ENCODE measurements around the gene ATP9A. TPM values are rescaled to one million over a fixed set of nuclear protein-coding genes. Genes with fewer than 3 reads are reported as not detected.

ATP9A gene
- total RNA-seq, 1 donor from 2014 or later: 35.8 TPM

GRCh38 chr20:51600950-51601349 is 167.2 kb downstream of the ATP9A start:
- Histone ChIP-seq H3K4me1 (no peaks in the 10 kb centered on the region), H3K27ac (no peak overlapping the region), H3K27me3 (no peaks in the 10 kb centered on the region), H3K4me3 (no peak overlapping the region), H3K9me3 (no peaks in the 10 kb centered on the region), H3K36me3 (peaks cover 0 to 8% of the 10 kb centered on the region in 2 donors)
- TF ChIP-seq POLR2AphosphoS5 (IDR thresholded peaks at IDR 0.05; ENCODE audit: insufficient read depth in 1 of 2, low read depth in 1 of 2) (no peak), POLR2A (IDR thresholded peaks at IDR 0.05) (no peak), CTCF (IDR thresholded peaks at IDR 0.05) (no peak)
- intact Hi-C loops (cut with DNase I): no loop called here
- DNase-seq (ENCODE audit: extremely low spot score in 2 of 2): no peak

- no peak for DNase-seq (ENCODE audit: extremely low spot score in 2 of 2)
- intact Hi-C loops (cut with DNase I): no loop called here
- no peaks in the 10 kb centered on the region for H3K27me3 ChIP-seq
- H3K4me1 ChIP-seq: peaks cover 6% of the 10 kb centered on the region
- no peak overlapping the region for H3K4me3 ChIP-seq
- H3K36me3 ChIP-seq: peaks cover 0 to 8% of the 10 kb centered on the region in 2 donors
- no peaks in the 10 kb centered on the region for H3K9me3 ChIP-seq
- H3K27ac ChIP-seq: no peak overlapping the region
- TF ChIP-seq POLR2AphosphoS5 (IDR thresholded peaks at IDR 0.05; ENCODE audit: insufficient read depth in 1 of 2, low read depth in 1 of 2) (no peak), CTCF (IDR thresholded peaks at IDR 0.05) (no peak), POLR2A (IDR thresholded peaks at IDR 0.05) (no peak)
Observed at GRCh38 chr20:51600016-51600420, 168.2 kb downstream of the ATP9A start.

GRCh38 chr20:51598556-51598955 is 169.6 kb downstream of the ATP9A start:
- peaks cover 15% of the 10 kb centered on the region for H3K4me1 ChIP-seq
- intact Hi-C loops (cut with DNase I): no loop called here
- H3K9me3 ChIP-seq: no peaks in the 10 kb centered on the region
- H3K36me3 ChIP-seq: no peaks in the 10 kb centered on the region
- no peak for DNase-seq (ENCODE audit: extremely low spot score in 2 of 2)
- H3K27ac ChIP-seq: no peak overlapping the region
- no peaks in the 10 kb centered on the region for H3K27me3 ChIP-seq
- TF ChIP-seq POLR2AphosphoS5 (IDR thresholded peaks at IDR 0.05; ENCODE audit: insufficient read depth in 1 of 2, low read depth in 1 of 2): no peak
- TF ChIP-seq POLR2A (IDR thresholded peaks at IDR 0.05): no peak
- no peak for TF ChIP-seq CTCF (IDR thresholded peaks at IDR 0.05)
- H3K4me3 ChIP-seq: no peak overlapping the region

GRCh38 chr20:51597389-51598231 is 170.6 kb downstream of the ATP9A start:
- DNase-seq (ENCODE audit: extremely low spot score in 2 of 2): no peak
- no peak overlapping the region for H3K4me3 ChIP-seq
- TF ChIP-seq POLR2A (IDR thresholded peaks at IDR 0.05) (no peak), POLR2AphosphoS5 (IDR thresholded peaks at IDR 0.05; ENCODE audit: insufficient read depth in 1 of 2, low read depth in 1 of 2) (no peak)
- H3K27ac ChIP-seq: no peak overlapping the region
- peaks cover 15% of the 10 kb centered on the region for H3K4me1 ChIP-seq
- H3K9me3 ChIP-seq: no peaks in the 10 kb centered on the region
- no peaks in the 10 kb centered on the region for H3K27me3 ChIP-seq
- no peaks in the 10 kb centered on the region for H3K36me3 ChIP-seq
- intact Hi-C loops (cut with DNase I): no loop called here

GRCh38 chr20:51596668-51597388 is 171.4 kb downstream of the ATP9A start:
- Histone ChIP-seq H3K27ac (no peak overlapping the region), H3K36me3 (no peaks in the 10 kb centered on the region), H3K9me3 (no peaks in the 10 kb centered on the region), H3K27me3 (no peaks in the 10 kb centered on the region), H3K4me3 (no peak overlapping the region), H3K4me1 (peaks cover 15% of the 10 kb centered on the region)
- TF ChIP-seq POLR2A (IDR thresholded peaks at IDR 0.05) (no peak), POLR2AphosphoS5 (IDR thresholded peaks at IDR 0.05; ENCODE audit: insufficient read depth in 1 of 2, low read depth in 1 of 2) (no peak), CTCF (IDR thresholded peaks at IDR 0.05) (no peak)
- intact Hi-C loops (cut with DNase I): no loop called here
- DNase-seq (ENCODE audit: extremely low spot score in 2 of 2): no peak
